H1 (cell line): ENCODE results near the gene EVI2A.

Experiments used
- BACH1 ChIP-seq: IDR thresholded peaks from 2 replicates; pipeline ENCODE4 v1.6.1; 2012; ENCODE audit warnings: low read length, improper control_type of control experiment
- CEBPB ChIP-seq: IDR thresholded peaks from 2 replicates; pipeline ENCODE4 v1.6.1; 2012; ENCODE audit warnings: low read depth, low read length
- CHD2 ChIP-seq: IDR thresholded peaks from 2 replicates; pipeline ENCODE4 v1.6.1; 2012; ENCODE audit warnings: low read length, improper control_type of control experiment
- CTCF ChIP-seq, 3 experiments: IDR thresholded peaks; 1 replicate in 2 of 3; 2 replicates in 1 of 3; pipeline versions ENCODE4 v1.5.1 to v1.6.1; 2011; ENCODE audit warnings: low read length in 3 of 3, mild to moderate bottlenecking in 3 of 3, inconsistent platforms in 2 of 3, low read depth in 1 of 3, moderate library complexity in 1 of 3; ENCODE audit not compliant: insufficient read depth in 1 of 3; ENCODE audit errors: control extremely low read depth in 1 of 3
- EP300 ChIP-seq, 2 experiments: IDR thresholded peaks; 1 replicate in 1 of 2; 2 replicates in 1 of 2; pipeline ENCODE4 v1.6.1; 2011 to 2012; ENCODE audit warnings: low read depth in 2 of 2, low read length in 2 of 2, mild to moderate bottlenecking in 2 of 2, borderline replicate concordance in 1 of 2, inconsistent platforms in 1 of 2, moderate library complexity in 1 of 2
- EZH2 ChIP-seq: fragments of 200-600 bp; sonication (generic); IDR thresholded peaks from 2 replicates; pipeline ENCODE4 v1.7.1; 2012; ENCODE audit warnings: low read depth, mild to moderate bottlenecking, moderate library complexity, low read length, inconsistent platforms; ENCODE audit not compliant: severe bottlenecking
- HDAC2 ChIP-seq, 2 experiments: fragments of 300-600 bp in 1 of 2; sonication (generic) in 1 of 2; IDR thresholded peaks; 2 replicates each; pipeline ENCODE4 v1.6.1; 2011 to 2012; ENCODE audit warnings: low read depth in 2 of 2, low read length in 2 of 2, mild to moderate bottlenecking in 2 of 2, moderate library complexity in 2 of 2, borderline replicate concordance in 1 of 2, inconsistent platforms in 1 of 2
- KDM1A ChIP-seq: fragments of 200-600, 300-600 bp; sonication (generic); IDR thresholded peaks from 2 replicates; pipeline ENCODE4 v1.7.1; 2016; ENCODE audit warnings: mild to moderate bottlenecking, low read length, borderline replicate concordance
- POLR2A ChIP-seq, 2 experiments: IDR thresholded peaks; 1 replicate in 1 of 2; 2 replicates in 1 of 2; pipeline ENCODE4 v1.6.1; 2011; ENCODE audit warnings: low read depth in 2 of 2, low read length in 2 of 2, mild to moderate bottlenecking in 2 of 2; ENCODE audit errors: control extremely low read depth in 1 of 2
- POLR2AphosphoS5 ChIP-seq: IDR thresholded peaks from 2 replicates; pipeline ENCODE4 v1.6.1; 2011; ENCODE audit warnings: low read depth, low read length
- SIN3A ChIP-seq, 2 experiments: IDR thresholded peaks in 1 of 2; conservative IDR thresholded peaks in 1 of 2; 2 replicates each; pipeline ENCODE4 v1.6.1; 2011 to 2012; ENCODE audit warnings: low read length in 2 of 2, improper control_type of control experiment in 1 of 2, low read depth in 1 of 2, mild to moderate bottlenecking in 1 of 2
- TAF1 ChIP-seq: IDR thresholded peaks from 2 replicates; pipeline ENCODE4 v1.6.1; 2011; ENCODE audit warnings: mild to moderate bottlenecking, low read depth, low read length
- USF2 ChIP-seq: IDR thresholded peaks from 2 replicates; pipeline ENCODE4 v1.6.1; 2011; ENCODE audit warnings: low read length, improper control_type of control experiment
- YY1 ChIP-seq: IDR thresholded peaks from 2 replicates; pipeline ENCODE4 v1.6.1; 2011; ENCODE audit warnings: low read depth, mild to moderate bottlenecking, low read length

- TF ChIP-seq KDM1A = no peak
- no peak for TF ChIP-seq POLR2AphosphoS5
- TF ChIP-seq CTCF (IDR thresholded peaks at IDR 0.05; ENCODE audit: control extremely low read depth in 1 of 3, insufficient read depth in 1 of 3, low read depth in 1 of 3, low read length in 3 of 3) = no peak
- no peak for TF ChIP-seq POLR2A (IDR thresholded peaks at IDR 0.05; ENCODE audit: control extremely low read depth in 1 of 2, low read depth in 2 of 2, low read length in 2 of 2)
- TF ChIP-seq HDAC2 (IDR thresholded peaks at IDR 0.05; ENCODE audit: borderline replicate concordance in 1 of 2, low read depth in 2 of 2, low read length in 2 of 2) = no peak
- no peak for TF ChIP-seq USF2
- TF ChIP-seq YY1 = no peak
- TF ChIP-seq TAF1 = no peak
- no peak for TF ChIP-seq CHD2
- TF ChIP-seq SIN3A (conservative IDR thresholded peaks at IDR 0.05 in 1 of 2, IDR thresholded peaks at IDR 0.05 in 1 of 2; ENCODE audit: low read depth in 1 of 2, low read length in 2 of 2) = no peak
- no peak for TF ChIP-seq EP300 (IDR thresholded peaks at IDR 0.05; ENCODE audit: borderline replicate concordance in 1 of 2, low read depth in 2 of 2, low read length in 2 of 2)
- no peak for TF ChIP-seq BACH1
- TF ChIP-seq EZH2 = no peak
- no peak for TF ChIP-seq CEBPB
These were observed 40.4 kb downstream of the EVI2A start for GRCh38 chr17:31281061-31281460.
